K562 (cell line): ENCODE measurements around the gene TBC1D5. TPM values are rescaled to one million over a fixed set of nuclear protein-coding genes. Genes with fewer than 3 reads are reported as not detected.

Experiments
- ATAC-seq: fragments of 200-7000 bp; cut with Tn5 transposase; 3 replicates; pipeline ENCODE4 v1.9.1; 2020; ENCODE audit warnings: moderate library complexity
- BruUV-seq: library from RNA; stranded (reverse); fragments of 400-500 nt; replicated peaks from 2 replicates; lab custom pipeline; 2021; lab: Mats Ljungman, UMichigan
- CTCF ChIA-PET: fragments of 300-600 bp; formaldehyde crosslinking; extraction: SDS; loops from one replicate; lab custom pipeline; 2021; ENCODE audit warnings: low intra/inter-chr PET ratio; lab: Yijun Ruan, JAX
- POLR2A ChIA-PET: fragments of 300-600, 350-650 bp; sonication (Branson Sonifier 250); formaldehyde crosslinking; extraction: SDS; loops from one replicate; lab custom pipeline; 2021; ENCODE audit warnings: antibody characterized with exemption, inconsistent platforms; lab: Yijun Ruan, JAX
- DNase-seq, 4 experiments: peaks; one replicate each; pipeline versions ENCODE4 v3.0.0 to v3.0.0-alpha.2; 2011 to 2018; ENCODE audit warnings: low spot score in 3 of 4, mixed read lengths in 3 of 4; ENCODE audit errors: extremely low read depth in 1 of 4
- FAIRE-seq: peaks from 2 replicates; lab custom pipeline; 2011; peaks lifted over from hg19 to GRCh38; lab: Jason Lieb, UNC
- H2AFZ ChIP-seq: 2 replicates; pipeline ENCODE4 v1.6.0; 2011; ENCODE audit warnings: low read depth, low read length, control low read depth, inconsistent platforms
- H3K27ac ChIP-seq: fragments of 200-600 bp; 3 replicates; pipeline ENCODE4 v1.8.0; 2011; ENCODE audit warnings: low read depth, mild to moderate bottlenecking, control low read depth, inconsistent platforms, low read length, moderate library complexity, mixed read lengths; ENCODE audit errors: extremely low read depth
- H3K27me3 ChIP-seq, 2 experiments: fragments of 300-600 bp in 1 of 2; 2 replicates in 1 of 2; 3 replicates in 1 of 2; pipeline versions ENCODE4 v1.6.0 to v1.8.0; 2011; ENCODE audit warnings: inconsistent platforms in 2 of 2, low read length in 2 of 2, mild to moderate bottlenecking in 1 of 2, mixed read lengths in 1 of 2, moderate library complexity in 1 of 2; ENCODE audit not compliant: control insufficient read depth in 2 of 2, insufficient read depth in 2 of 2
- H3K36me3 ChIP-seq: fragments of 300-600 bp; 3 replicates; pipeline ENCODE4 v1.8.0; 2011; ENCODE audit warnings: mild to moderate bottlenecking, low read length, inconsistent platforms; ENCODE audit not compliant: control insufficient read depth, insufficient read depth
- H3K4me1 ChIP-seq, 2 experiments: fragments of 200-600 bp in 1 of 2; replicated peaks in 1 of 2; 2 replicates in 1 of 2; 3 replicates in 1 of 2; pipeline versions ENCODE4 v1.5.1 to v1.8.0; 2011; ENCODE audit warnings: inconsistent platforms in 2 of 2, low read length in 2 of 2, mild to moderate bottlenecking in 1 of 2, mixed read lengths in 1 of 2, moderate library complexity in 1 of 2; ENCODE audit not compliant: control insufficient read depth in 2 of 2, insufficient read depth in 2 of 2
- H3K4me2 ChIP-seq: 2 replicates; pipeline ENCODE4 v1.6.1; 2011; ENCODE audit warnings: low read length, control low read depth, inconsistent platforms, mixed read lengths; ENCODE audit not compliant: insufficient read depth
- H3K4me3 ChIP-seq: fragments of 200-600 bp; sonication (generic), shearing (Covaris generic); 2 replicates; pipeline ENCODE4 v1.5.1; 2016; ENCODE audit warnings: control low read depth, inconsistent platforms
- H3K79me2 ChIP-seq: fragments of 200-600 bp; 3 replicates; pipeline ENCODE4 v1.8.0; 2011; ENCODE audit warnings: low read length, inconsistent platforms; ENCODE audit not compliant: control insufficient read depth, insufficient read depth
- H3K9ac ChIP-seq, 2 experiments: 2 replicates each; pipeline versions ENCODE4 v1.6.0 to v1.6.1; 2011; ENCODE audit warnings: low read depth in 2 of 2, low read length in 2 of 2, control low read depth in 1 of 2, inconsistent platforms in 1 of 2, mild to moderate bottlenecking in 1 of 2, mixed read lengths in 1 of 2; ENCODE audit not compliant: insufficient read depth in 1 of 2
- H3K9me1 ChIP-seq: one replicate; pipeline ENCODE4 v1.6.0; 2011; ENCODE audit warnings: inconsistent platforms, mild to moderate bottlenecking, low read length, moderate library complexity; ENCODE audit not compliant: control insufficient read depth, insufficient read depth
- H3K9me3 ChIP-seq: replicated peaks from 2 replicates; pipeline ENCODE4 v1.5.1; 2011; ENCODE audit warnings: low read depth, low read length, inconsistent platforms; ENCODE audit not compliant: control insufficient read depth, insufficient read depth
- H4K20me1 ChIP-seq: replicated peaks from 2 replicates; pipeline ENCODE4 v1.6.1; 2011; ENCODE audit warnings: low read length, inconsistent platforms, mixed read lengths; ENCODE audit not compliant: control insufficient read depth, insufficient read depth
- CLOCK ChIP-seq: fragments of 250-450 bp; sonication (Bioruptor Pico); IDR thresholded peaks from 2 replicates; pipeline ENCODE4 v1.4.0; 2020; ENCODE audit warnings: mild to moderate bottlenecking, moderate library complexity, borderline replicate concordance
- FOXK2 ChIP-seq, 2 experiments: fragments of 450-650 bp; IDR thresholded peaks in 1 of 2; conservative IDR thresholded peaks in 1 of 2; 2 replicates each; pipeline ENCODE4 v1.6.1; 2016; ENCODE audit warnings: low read depth in 2 of 2, mild to moderate bottlenecking in 1 of 2
- POLR2B ChIP-seq: fragments of 450-650 bp; IDR thresholded peaks from 2 replicates; pipeline ENCODE4 v1.6.1; 2018; ENCODE audit warnings: low read depth; ENCODE audit not compliant: partially characterized antibody
- RBM17 ChIP-seq: fragments of 200-400 bp; formaldehyde crosslinking; IDR thresholded peaks from 2 replicates; pipeline ENCODE4 v1.6.1; 2017; ENCODE audit warnings: low read depth, mild to moderate bottlenecking, low read length, borderline replicate concordance
- SLC30A9 ChIP-seq: fragments of 250-450 bp; sonication (Bioruptor Pico); IDR thresholded peaks from 2 replicates; pipeline ENCODE4 v1.8.0; 2022; ENCODE audit warnings: mild to moderate bottlenecking, moderate library complexity
- SRF ChIP-seq, 2 experiments: fragments of 250-450, 450-650 bp in 1 of 2; sonication (Bioruptor Pico) in 1 of 2; sonication (generic) in 1 of 2; formaldehyde crosslinking; IDR thresholded peaks; 2 replicates each; pipeline versions ENCODE4 v1.5.0 to v1.5.1; 2020 to 2022; ENCODE audit warnings: mild to moderate bottlenecking in 1 of 2, missing genetic modification reagents in 1 of 2
- ZC3H11A ChIP-seq: IDR thresholded peaks from 2 replicates; pipeline ENCODE4 v1.6.1; 2012; ENCODE audit warnings: low read depth, low read length, improper control_type of control experiment
- ZC3H4 ChIP-seq: sonication (generic); formaldehyde crosslinking; IDR thresholded peaks from 2 replicates; pipeline ENCODE4 v1.9.0; 2021; ENCODE audit warnings: missing genetic modification reagents, borderline replicate concordance
- ZNF274 ChIP-seq: IDR thresholded peaks from 2 replicates; pipeline ENCODE4 v1.6.1; 2011; ENCODE audit warnings: low read depth, mild to moderate bottlenecking, low read length, moderate library complexity, borderline replicate concordance
- ZNF407 ChIP-seq: fragments of 450-650 bp; IDR thresholded peaks from 2 replicates; pipeline ENCODE4 v1.6.1; 2016; ENCODE audit warnings: low read depth
- WGBS: fragments of 100-300 bp; shearing (Covaris generic); methylation state at CpG from one replicate; pipeline ENCODE4 v1.1.6; 2016; ENCODE audit warnings: low coverage, mixed read lengths; ENCODE audit not compliant: insufficient coverage; ENCODE audit errors: missing lambda C conversion rate; 5-methylcytosine and 5-hydroxymethylcytosine counted together
- in situ Hi-C: fragments of 300-500 bp; cut with MboI; formaldehyde crosslinking; loops from 4 replicates; pipeline ENCODE4 v1.15.0; 2018; ENCODE audit warnings: inconsistent platforms, mixed read lengths
- intact Hi-C: fragments of 100-400 bp; cut with micrococcal nuclease; formaldehyde crosslinking; loops from 2 replicates; pipeline ENCODE4 v1.14.2; 2022
- polyA plus RNA-seq, 8 experiments: library from polyadenylated mRNA; depleted of rRNA in 4 of 8; stranded (reverse) in 5 of 8; unstranded in 3 of 8; fragments of >200 nt; fragmentation: Nextera tagmentation in 2 of 8; fragmentation: Illumina TruSeq in 1 of 8; extraction: Ambion mirVana in 2 of 8; extraction: Trizol in 1 of 8; gene quantifications; 2 replicates each; pipeline versions ENCODE4 v1.2.1 to v1.2.3, GENCODE V29; 2011 to 2014; ENCODE audit warnings: inconsistent platforms in 1 of 8, missing spikeins in 1 of 8
- total RNA-seq, 7 experiments: library from RNA; depleted of rRNA in 6 of 7; stranded (reverse); fragments of >200 nt in 6 of 7; fragmentation: Illumina TruSeq in 2 of 7; extraction: Trizol in 2 of 7; gene quantifications; 2 replicates each; pipeline versions ENCODE4 v1.2.1 to v1.2.3, GENCODE V29; 2011 to 2021; ENCODE audit warnings: low replicate concordance in 1 of 7

The TBC1D5 gene
- total and polyA plus RNA-seq, 9 of the 15 experiments (the other 6 are each of a cell fraction or from before 2014, with no cell fraction given) = 2.9 to 38.1 (median 25.6) TPM

- no peak for TF ChIP-seq SRF (CRISPR knock-in tag; IDR thresholded peaks at IDR 0.05)
Measured at GRCh38 chr3:17552351-17552750, 190.1 kb downstream of the TBC1D5 start (continued).

GRCh38 chr3:17551895-17552294 is 190.5 kb downstream of the TBC1D5 start:
- H4K20me1 ChIP-seq = no peaks in the 10 kb centered on the region
- intact Hi-C loops (no loop called here), in situ Hi-C loops (no loop called here)
- ChIA-PET CTCF (interaction anchor here (0.6 to 0.7 kb wide), 2 partner anchors 155 to 192 kb away, joined by 3 read pairs; no protein-coding TSS in a partner anchor), POLR2A (interaction anchor here (0.7 to 1.2 kb wide), 2 partner anchors 47 to 527 kb away, joined by 3 to 4 read pairs; no protein-coding TSS in a partner anchor)
- no peak overlapping the region for H2AFZ ChIP-seq
- no peak for DNase-seq
- no peaks in the 10 kb centered on the region for H3K9me1 ChIP-seq
- H3K4me1 ChIP-seq = no peaks in the 10 kb centered on the region; a peak in 1 of 5 replicates
- H3K27me3 ChIP-seq = no peaks in the 10 kb centered on the region
- H3K27ac ChIP-seq = no peak overlapping the region
- ATAC-seq = no peak
- no peaks in the 10 kb centered on the region for H3K79me2 ChIP-seq
- H3K4me2 ChIP-seq = no peak overlapping the region
- 45% methylated on average over 1 of the region's 1 CpG for WGBS
- BruUV-seq = no TSS peak
- no peak overlapping the region for H3K9ac ChIP-seq
- no peak overlapping the region for H3K4me3 ChIP-seq
- no peaks in the 10 kb centered on the region for H3K36me3 ChIP-seq
- H3K9me3 ChIP-seq = no peaks in the 10 kb centered on the region
- no peak for FAIRE-seq
- TF ChIP-seq ZNF407 (no peak), ZC3H11A (no peak), POLR2B (no peak), CLOCK (no peak), SLC30A9 (CRISPR knock-in tag) (no peak), RBM17 (no peak), ZC3H4 (CRISPR knock-in tag) (no peak), FOXK2 (conservative IDR thresholded peaks at IDR 0.05 in 1 of 2, IDR thresholded peaks at IDR 0.05 in 1 of 2; ENCODE audit: low read depth in 2 of 2) (no peak), ZNF274 (no peak)
